Liver (tissue), 3 donors: Measurements from ENCODE around the gene PKNOX1.

ENCODE experiments used
- RAD21 ChIP-seq, 2 donors: IDR thresholded peaks; 2 replicates each; pipeline ENCODE4 v1.6.1; 2016; ENCODE audit warnings: antibody characterized with exemption in 2 of 2, mild to moderate bottlenecking in 2 of 2
- SP1 ChIP-seq: IDR thresholded peaks from 2 replicates; pipeline ENCODE4 v1.6.1; 2018; ENCODE audit warnings: antibody characterized with exemption, mild to moderate bottlenecking
- TF ChIP-seq, protein P1 (sequence below): IDR thresholded peaks from 2 replicates; pipeline ENCODE4 v1.6.1; 2016; ENCODE audit warnings: antibody characterized with exemption
- TF ChIP-seq, protein P2 (sequence below): fragments of 150-350 bp; IDR thresholded peaks from 2 replicates; pipeline ENCODE4 v1.5.1; 2017; ENCODE audit warnings: improper control_type of control experiment, low read depth, low read length; ENCODE audit not compliant: missing input control
- donor health status: healthy.
- donor health status: healthy.

DNA sequence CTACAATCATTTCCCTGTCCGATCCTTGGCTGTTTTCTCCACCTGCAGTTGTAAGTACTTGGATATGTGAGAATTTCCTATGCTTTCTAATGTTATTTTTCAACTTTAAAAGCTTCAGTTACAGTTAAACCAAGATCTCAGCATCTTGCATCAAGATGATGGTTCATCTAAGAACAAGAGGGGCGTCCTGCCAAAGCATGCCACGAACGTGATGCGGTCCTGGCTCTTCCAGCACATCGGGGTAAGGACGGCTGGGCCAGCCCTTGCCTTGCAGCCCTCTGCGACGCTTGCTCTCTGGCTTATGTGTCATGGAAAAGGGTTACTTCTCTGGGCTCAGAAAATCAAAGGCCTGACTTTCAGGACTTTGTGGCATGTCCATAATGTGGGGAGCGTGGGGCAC, 46.8 kb downstream of the PKNOX1 start:
- TF ChIP-seq RAD21 (IDR thresholded peaks at IDR 0.05) = no peak
- TF ChIP-seq, protein P1, sequence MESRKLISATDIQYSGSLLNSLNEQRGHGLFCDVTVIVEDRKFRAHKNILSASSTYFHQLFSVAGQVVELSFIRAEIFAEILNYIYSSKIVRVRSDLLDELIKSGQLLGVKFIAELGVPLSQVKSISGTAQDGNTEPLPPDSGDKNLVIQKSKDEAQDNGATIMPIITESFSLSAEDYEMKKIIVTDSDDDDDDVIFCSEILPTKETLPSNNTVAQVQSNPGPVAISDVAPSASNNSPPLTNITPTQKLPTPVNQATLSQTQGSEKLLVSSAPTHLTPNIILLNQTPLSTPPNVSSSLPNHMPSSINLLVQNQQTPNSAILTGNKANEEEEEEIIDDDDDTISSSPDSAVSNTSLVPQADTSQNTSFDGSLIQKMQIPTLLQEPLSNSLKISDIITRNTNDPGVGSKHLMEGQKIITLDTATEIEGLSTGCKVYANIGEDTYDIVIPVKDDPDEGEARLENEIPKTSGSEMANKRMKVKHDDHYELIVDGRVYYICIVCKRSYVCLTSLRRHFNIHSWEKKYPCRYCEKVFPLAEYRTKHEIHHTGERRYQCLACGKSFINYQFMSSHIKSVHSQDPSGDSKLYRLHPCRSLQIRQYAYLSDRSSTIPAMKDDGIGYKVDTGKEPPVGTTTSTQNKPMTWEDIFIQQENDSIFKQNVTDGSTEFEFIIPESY = no peak
- no peak for TF ChIP-seq SP1
- TF ChIP-seq, protein P2, sequence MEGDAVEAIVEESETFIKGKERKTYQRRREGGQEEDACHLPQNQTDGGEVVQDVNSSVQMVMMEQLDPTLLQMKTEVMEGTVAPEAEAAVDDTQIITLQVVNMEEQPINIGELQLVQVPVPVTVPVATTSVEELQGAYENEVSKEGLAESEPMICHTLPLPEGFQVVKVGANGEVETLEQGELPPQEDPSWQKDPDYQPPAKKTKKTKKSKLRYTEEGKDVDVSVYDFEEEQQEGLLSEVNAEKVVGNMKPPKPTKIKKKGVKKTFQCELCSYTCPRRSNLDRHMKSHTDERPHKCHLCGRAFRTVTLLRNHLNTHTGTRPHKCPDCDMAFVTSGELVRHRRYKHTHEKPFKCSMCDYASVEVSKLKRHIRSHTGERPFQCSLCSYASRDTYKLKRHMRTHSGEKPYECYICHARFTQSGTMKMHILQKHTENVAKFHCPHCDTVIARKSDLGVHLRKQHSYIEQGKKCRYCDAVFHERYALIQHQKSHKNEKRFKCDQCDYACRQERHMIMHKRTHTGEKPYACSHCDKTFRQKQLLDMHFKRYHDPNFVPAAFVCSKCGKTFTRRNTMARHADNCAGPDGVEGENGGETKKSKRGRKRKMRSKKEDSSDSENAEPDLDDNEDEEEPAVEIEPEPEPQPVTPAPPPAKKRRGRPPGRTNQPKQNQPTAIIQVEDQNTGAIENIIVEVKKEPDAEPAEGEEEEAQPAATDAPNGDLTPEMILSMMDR = no peak
